Bone marrow (tissue), 2 donors: ENCODE data around the gene PTPRF.

ENCODE experiments used
- DNase-seq, 2 donors: peaks; one replicate each; lab custom pipeline; 2025; lab: John Stamatoyannopoulos, UW

Gene PTPRF

GRCh38 chr1:43552813-43553212 lies 22.1 kb downstream of the PTPRF start:
- no peak for DNase-seq

DNA sequence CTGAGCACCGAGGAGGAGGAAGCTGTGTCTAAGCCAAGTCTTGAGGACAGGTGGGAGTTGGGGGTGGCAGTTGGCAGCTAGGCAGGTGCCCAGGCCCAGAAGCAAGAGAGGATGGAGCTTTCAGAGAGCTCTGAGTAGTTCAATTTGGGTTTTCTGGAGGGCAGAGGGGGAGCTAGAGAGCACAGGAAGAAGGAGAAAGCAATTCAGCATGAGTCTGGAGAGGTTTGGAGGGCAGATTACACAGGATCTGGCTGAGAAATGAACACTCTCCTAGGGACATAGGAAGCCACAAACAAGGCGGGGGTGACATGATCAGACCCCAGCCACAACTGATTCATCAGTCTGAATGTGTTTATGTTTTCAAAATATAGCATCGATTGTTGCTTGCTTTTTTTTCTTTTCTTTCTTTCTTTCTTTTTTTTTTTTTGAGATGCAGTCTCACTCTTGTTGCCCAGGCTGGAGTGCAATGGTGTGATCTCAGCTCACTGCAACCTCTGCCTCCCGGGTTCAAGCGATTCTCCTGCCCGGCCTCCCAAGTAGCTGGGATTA lies 23.8 kb downstream of the PTPRF start:
- DNase-seq, result no peak

GRCh38 chr1:43556782-43557181 lies 26.1 kb downstream of the PTPRF start:
- DNase-seq, result no peak

DNA sequence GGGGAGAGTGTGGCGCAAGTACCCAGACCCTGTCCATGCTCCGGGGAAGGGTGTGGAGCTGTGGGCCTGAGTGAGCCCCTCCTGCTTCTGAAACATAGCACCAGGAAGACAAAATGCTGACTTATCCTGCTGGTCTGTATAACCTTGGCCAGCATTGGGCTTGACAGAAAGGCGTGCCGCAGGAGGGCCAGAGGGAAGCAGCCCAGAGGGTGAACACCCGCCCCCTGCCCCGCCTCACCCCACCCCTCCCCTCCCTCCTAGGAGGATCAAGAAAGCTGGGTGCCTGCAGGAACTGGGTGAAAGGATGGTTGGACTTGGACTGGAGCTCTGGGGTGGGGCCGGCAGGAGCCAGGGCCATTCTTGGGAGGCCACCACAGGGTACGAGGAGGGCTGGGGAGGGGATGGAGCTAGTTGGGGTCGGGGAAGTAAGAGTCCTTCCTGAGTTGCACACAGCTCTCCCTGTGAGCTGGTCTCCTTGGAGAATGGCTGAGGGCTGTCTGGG lies 27.1 kb downstream of the PTPRF start:
- DNase-seq, result no peak

DNA sequence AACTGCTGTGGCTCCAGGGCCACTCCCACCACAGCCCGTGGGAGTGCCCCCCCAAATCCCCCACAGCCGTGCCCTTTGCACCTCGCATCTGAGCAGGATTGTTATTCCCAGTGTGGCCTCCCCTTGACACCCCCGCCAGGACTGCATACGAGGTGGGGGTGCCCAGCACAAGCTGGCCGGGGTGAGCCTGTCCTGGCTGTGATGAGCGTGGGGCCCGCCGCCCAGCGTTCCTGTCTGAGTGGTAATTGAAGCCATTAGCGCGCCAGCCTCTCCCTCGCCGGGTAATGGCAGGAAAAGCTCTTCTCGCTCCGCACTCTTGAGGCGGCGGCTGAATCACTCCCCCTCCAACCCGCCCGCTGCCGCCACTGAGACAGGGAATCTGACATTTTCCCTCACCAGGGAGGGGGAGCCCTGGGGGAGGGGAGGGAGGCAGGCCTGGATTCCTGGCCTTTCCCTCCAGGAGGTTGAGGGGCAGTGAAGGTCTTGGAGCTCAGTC lies 27.7 kb downstream of the PTPRF start:
- no peak for DNase-seq

DNA sequence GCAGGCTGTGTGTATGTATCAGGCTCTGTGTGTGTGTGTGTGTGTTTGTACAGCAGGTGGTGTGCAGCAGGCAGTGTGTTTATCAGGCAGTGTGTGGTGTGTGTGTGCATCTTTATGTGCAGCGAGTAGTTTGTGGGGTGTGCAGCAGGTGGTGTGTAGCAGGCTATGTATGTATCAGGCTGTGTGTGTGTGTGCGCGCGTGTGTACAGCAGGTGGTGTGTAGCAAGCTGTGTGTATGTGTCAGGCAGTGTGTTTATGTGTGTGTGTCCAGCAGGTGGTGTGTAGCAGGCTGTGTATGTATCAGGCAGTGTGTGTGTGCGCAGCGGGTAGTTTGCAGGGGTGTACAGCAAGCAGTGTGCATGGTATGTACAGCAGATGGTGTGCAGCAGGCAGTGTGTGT lies 29.0 kb downstream of the PTPRF start:
- DNase-seq, result no peak

- no peak for DNase-seq
These were observed 29.6 kb downstream of the PTPRF start for GRCh38 chr1:43560286-43560685.

DNA sequence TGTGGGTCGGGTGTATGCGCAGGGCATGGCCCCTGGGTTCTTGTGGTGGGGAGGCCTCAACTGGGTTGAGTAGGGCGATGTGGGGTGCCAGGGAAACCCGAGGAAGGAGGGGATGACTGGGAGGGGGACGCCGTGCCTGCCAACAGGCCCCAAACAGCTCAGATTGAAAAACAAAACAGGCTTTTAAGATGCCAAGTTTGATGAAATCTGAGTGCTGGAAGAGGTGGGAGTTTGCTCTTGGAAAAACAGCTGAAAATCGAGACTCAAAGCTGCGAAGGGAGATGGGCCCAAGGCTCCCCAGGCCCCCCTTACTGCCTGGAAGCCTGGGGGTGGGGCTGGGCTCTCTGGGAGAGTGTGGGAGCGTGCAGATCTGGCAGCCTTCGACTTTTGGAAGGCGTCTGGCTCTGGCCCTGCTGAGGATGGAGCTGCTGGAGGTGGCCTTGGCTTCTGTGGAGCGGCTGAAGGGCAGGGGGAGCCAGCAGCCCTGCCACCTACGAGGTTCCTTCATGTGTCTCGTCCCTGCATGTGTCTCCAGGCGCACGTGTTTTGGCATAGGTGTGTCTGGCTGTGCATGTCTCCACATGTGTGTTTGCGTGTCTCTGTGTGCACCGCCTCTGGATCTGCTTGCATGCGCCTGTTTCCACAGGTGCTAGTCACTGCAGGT lies 33.3 kb downstream of the PTPRF start:
- DNase-seq, result no peak

DNA sequence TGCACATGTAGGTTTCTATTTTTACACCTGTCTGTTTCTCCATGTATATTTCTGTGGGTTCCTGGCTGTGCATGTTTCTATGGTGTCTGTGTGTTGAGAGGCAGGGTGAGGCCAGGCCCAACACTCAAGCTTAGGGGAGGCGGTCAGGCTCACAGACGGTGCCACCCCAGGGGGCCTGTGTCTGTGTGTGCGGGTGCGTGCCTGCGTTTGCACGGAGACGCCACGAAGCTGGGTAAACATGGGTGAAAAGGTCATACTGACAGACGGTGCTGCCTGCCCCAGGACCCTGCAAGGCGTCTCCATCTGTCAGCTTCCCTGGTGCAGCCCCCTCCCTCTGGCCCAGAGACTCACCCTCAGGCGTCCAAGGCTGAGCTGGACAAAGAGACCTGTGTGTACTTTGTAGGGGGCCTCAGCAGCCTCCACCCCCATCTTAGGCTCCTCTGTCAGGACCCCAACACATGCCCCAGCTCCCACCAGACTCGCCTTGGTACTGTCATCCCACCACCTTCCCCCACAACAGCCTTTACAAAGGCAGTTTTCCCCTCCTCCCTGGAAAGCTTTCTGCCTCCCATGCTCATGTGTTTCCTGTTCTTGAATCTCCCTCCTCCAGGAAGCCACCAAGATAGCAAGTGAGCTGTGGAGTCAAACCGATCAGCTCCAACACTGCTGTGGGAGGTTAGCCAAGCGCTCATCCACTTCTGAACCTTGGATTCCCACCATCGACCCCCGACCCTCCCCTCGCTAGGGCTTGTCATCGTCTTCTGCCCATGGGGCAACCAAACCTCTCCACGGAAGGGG lies 34.1 kb downstream of the PTPRF start:
- no peak for DNase-seq

DNA sequence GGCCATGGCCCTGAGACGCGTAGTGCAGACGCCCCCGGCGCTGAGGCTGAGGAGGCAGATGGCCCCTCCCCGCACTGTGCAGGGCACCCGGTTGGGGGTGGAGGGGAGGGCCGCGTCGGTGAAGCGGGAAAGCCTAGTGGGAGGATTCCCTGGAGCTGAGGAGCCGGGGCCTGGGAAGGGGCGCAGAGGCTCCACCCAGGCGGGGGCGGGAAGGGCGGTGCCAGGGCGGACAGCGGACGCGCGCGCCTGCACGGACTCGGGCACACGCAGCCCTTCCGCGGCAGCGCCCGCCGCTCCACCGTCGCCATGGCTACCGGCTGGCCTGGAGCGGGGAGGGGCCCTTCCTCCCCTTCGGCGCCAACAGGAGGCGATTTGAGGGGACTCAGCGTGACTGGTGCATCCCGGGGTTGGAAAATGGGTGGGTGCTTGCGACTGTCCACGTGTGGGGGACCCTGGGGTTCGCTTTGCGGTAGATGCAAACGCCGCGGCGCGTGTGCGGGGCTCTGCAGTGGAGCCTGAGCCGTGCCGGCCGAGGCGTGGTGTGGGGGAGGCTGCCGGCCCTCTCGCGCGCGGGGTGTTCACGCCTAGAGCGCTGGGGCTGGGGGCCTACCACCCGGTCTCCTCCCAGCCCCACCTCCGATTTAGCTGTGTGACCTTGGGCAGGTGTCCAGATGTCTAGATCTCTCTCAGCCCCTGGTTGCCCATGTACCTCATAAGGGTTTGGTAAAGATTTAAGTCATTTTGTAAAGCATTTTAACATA lies 35.1 kb downstream of the PTPRF start:
- DNase-seq, result no peak

DNA sequence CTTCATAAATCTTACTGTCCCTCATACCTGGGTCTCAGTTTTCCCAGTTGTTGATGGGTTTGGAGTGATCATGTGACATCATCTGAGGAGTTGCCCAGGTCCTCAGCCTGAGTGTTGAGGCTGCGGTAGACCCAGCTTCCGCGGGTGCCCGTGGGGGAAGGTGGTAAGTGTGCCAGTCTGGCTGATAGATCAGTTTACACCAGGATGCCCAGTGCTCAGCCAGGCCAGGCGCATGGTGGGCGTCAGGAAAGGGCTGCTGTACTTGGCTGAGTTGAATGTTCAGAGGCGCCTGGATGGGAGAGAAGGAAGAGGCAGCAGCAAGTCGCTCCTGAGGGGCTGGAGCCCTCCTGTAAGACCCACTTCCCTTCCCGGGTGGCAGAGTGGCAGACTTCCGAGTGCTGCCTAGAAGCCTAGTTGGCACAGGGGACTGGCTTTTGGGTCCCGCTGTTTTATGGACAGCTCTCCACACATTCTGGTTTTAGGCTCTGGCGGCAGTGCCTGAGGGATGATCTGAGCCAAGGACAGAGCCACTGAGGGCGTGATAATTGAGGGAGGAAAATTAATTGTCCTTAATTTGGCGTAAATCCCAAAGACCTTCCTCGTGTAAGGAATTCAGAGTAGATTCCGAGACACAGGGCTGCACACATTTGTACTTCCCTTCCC lies 35.8 kb downstream of the PTPRF start:
- no peak for DNase-seq

- no peak for DNase-seq
These were observed 38.5 kb downstream of the PTPRF start for GRCh38 chr1:43569175-43569574.

DNA sequence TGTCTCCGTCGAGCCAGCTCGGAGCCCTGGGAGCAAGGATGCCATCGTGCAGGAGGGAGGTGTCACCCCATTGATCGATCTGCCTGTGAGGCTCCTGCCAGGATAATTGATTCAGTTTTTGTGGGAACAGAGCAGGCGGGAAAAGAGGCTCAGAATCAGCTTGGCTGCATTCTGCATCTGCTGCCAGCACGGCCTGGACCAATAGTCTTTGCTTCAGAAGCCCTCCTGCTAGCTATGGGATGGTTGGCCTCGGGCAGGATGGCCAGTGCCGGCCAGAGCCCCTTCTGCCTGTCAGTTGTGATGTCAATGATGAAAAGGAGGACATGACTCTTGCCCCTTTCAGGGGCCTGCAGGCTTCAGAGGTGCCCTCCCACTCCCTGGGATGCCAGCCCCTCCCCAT lies 39.6 kb downstream of the PTPRF start:
- no peak for DNase-seq

- no peak for DNase-seq
These were observed 40.0 kb downstream of the PTPRF start for GRCh38 chr1:43570715-43571114.

DNA sequence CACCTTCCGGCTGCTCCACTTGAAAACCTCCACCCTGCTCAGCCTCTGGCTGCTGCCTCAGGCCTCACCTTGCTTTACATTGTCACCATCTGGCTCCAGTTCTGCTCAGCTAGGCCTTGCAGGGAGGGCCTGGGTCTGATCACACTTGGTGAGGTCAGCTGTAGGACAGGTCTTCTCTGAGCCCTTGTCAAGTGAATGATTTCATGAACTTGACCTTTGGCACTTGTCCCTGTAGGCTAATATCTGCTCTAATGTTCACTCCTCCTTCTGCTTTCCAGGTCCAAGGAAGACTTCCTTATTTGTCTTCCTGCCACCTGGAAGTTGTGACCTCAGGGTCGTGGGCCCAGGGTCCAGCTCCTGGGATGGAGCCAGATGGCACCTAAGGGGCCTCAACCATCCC lies 41.4 kb downstream of the PTPRF start:
- no peak for DNase-seq

DNA sequence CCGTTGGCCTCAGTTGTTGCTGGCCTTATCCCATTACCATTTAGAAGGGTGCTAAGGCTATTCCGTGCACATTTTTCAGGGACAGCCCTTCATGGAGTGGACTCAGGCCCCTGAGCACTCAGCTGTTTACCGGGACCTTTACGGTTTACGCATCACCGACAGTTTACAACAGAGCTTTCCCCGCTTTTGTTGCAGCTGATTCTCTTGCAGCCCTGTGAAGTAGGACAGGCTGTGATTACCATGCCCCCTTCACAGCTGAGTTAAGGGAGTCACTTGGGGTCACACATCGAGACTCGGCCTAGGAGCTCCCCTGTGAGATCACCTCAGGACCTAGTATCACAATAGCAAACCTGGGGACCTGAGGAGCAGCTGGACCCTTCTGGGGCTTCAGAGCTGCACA lies 41.9 kb downstream of the PTPRF start:
- DNase-seq, result no peak

GRCh38 chr1:43573066-43573800 lies 42.5 kb downstream of the PTPRF start:
- no peak for DNase-seq

- DNase-seq, result no peak
These were observed 45.8 kb downstream of the PTPRF start for GRCh38 chr1:43576521-43576920.

DNA sequence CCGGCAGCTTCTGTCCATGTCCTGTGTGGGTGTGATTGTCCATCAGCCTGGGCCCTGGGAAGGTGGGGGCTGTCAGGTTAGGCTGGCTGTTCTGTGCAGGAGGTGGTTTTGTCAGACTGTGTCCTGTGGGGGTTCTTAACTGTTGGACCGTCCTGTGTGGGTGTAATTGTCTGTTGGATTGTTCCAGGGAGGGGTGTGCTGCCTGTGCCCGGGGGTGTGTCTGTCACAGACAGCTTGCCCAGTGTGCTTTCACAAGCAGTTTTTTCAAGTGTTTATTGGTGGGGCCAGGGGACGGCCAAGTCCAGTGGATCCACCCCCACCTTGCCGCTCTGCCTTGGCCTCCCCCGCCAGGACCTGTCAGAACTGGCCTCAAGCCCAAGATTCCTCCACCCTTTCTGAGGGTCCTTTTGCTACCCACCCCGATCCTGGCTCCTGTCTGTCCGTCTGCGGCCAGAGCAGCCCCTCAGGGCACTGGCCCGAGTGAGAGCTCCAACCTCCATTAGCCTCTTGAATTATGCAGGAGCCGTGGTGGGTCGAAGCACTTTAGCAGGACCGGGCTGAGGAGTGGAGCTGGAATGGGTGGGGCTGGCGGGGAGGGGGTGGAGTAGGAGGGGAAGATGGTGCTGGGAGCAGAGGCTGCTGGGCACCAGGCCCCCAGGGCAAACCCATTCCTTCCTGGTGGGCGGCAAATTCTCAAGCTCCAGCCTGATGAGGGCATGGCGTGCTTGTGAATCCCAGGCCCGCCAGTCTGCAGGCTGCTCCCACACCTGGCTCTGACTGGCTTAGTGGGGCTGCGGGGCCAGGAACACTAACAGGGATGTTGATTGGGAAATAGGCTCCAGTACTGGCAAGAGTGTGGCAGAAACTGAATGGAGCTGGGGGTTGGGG lies 47.2 kb downstream of the PTPRF start:
- DNase-seq, result no peak

GRCh38 chr1:43580039-43580438 lies 49.4 kb downstream of the PTPRF start:
- no peak for DNase-seq
